ENCODE measurements around the gene ZNF804A.
A peak's percentile ranks its signal among the peaks of the same experiment; 100 is the strongest.

Gene ZNF804A

DNA sequence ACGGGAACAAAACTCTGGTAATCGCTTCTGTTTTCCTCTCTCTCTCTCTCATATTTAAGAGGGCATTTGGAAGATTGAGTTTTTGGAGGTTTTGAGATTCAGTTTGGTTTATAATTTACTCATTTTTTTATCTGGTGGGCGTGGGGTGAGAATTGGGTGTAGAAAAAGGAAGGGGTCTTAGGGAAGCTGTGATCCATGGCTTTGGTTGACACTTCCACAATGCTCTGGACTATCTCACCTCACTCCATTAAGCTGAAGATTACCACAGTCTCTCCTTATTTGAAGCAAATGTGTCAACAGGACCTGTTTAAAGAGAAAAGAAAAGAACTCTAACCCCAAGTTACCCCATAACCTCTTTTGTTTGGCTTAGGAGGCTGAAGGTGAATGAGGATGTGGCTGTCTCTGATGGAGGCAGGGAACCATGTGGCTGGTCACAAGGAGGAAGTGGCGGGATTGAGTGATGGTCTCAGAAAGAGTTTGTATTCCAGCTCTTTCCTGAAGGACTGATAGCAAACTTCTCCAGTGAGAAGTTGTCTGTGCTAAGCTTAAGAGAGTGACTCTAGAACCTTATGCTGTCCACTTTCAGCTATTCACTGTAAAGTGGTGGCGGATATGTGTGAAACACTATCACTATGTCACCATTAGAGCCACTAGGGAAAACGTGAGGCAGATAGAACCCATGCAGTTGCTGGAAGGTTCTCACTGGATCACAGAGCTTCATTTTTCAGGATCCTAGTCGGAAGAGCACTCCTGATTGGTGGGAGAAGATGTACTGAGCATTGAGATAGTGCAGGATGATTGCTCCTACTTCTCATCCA is 934 bp downstream of the ZNF804A start:
- DNase-seq (ENCODE audit: insufficient read length, low spot score), result no peak
- FAIRE-seq, result no peak
- TF ChIP-seq PAX5 (IDR thresholded peaks at IDR 0.05; ENCODE audit: insufficient read depth, low read length, severe bottlenecking), result no peak
- no peak for TF ChIP-seq POLR2A (IDR thresholded peaks at IDR 0.05; ENCODE audit: low read depth, low read length)
- no peak for TF ChIP-seq POLR2AphosphoS5 (IDR thresholded peaks at IDR 0.05; ENCODE audit: low read depth, low read length)
- peak; percentile 75 for TF ChIP-seq SPI1 (IDR thresholded peaks at IDR 0.05; ENCODE audit: low read depth, low read length)
- no peak for TF ChIP-seq POU2F2 (IDR thresholded peaks at IDR 0.05; ENCODE audit: low read depth, low read length)
- no peak for TF ChIP-seq TAF1 (IDR thresholded peaks at IDR 0.05; ENCODE audit: low read depth, low read length)

DNA sequence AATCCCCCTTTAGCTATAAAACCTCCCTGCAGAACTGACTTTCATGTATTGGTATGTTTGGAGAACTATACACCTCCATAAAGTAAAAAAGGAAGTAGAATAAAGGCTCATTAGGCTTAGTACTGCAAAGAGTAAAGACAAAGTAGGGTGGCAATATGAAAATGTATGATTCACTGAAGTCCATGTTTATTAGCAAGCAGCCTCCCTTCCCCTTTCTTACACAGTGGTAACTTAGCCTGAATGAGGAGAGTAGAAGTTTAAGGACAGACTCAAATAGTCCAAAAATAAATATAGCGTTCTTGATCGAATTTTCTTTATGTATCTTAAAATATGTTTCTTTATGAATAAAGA is 1.5 kb downstream of the ZNF804A start:
- DNase-seq (ENCODE audit: insufficient read length, low spot score) (no peak), FAIRE-seq (no peak)
- TF ChIP-seq PAX5 (IDR thresholded peaks at IDR 0.05; ENCODE audit: insufficient read depth, low read length, severe bottlenecking) (no peak), SPI1 (IDR thresholded peaks at IDR 0.05; ENCODE audit: low read depth, low read length) (peak; percentile 41; the same call in 1 of the 2 replicates), TAF1 (IDR thresholded peaks at IDR 0.05; ENCODE audit: low read depth, low read length) (no peak), POLR2AphosphoS5 (IDR thresholded peaks at IDR 0.05; ENCODE audit: low read depth, low read length) (no peak), POU2F2 (IDR thresholded peaks at IDR 0.05; ENCODE audit: low read depth, low read length) (no peak), POLR2A (IDR thresholded peaks at IDR 0.05; ENCODE audit: low read depth, low read length) (no peak)

DNA sequence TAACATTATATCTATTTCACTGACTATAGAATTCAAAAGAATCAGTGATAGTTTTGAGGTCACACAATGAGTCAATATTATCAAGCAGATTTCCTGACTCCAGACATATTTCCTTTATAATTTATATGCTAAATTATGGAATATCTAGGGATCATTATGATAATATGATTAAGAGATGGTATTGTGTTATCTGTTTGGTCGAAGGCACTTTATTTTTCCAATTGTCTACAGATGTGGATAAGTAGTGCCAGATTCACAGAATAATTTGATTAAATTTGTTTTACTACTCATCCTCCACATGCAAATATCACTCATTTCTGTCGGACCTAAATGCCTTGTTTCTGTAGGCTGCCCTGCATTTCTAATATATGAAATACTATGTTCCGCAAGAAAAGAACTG is 4.4 kb downstream of the ZNF804A start:
- DNase-seq (ENCODE audit: insufficient read length, low spot score), result no peak
- no peak for FAIRE-seq
- TF ChIP-seq POLR2AphosphoS5 (IDR thresholded peaks at IDR 0.05; ENCODE audit: low read depth, low read length) (no peak), POU2F2 (IDR thresholded peaks at IDR 0.05; ENCODE audit: low read depth, low read length) (no peak), PAX5 (IDR thresholded peaks at IDR 0.05; ENCODE audit: insufficient read depth, low read length, severe bottlenecking) (no peak), POLR2A (IDR thresholded peaks at IDR 0.05; ENCODE audit: low read depth, low read length) (no peak), TAF1 (IDR thresholded peaks at IDR 0.05; ENCODE audit: low read depth, low read length) (no peak), SPI1 (IDR thresholded peaks at IDR 0.05; ENCODE audit: low read depth, low read length) (no peak)

DNA sequence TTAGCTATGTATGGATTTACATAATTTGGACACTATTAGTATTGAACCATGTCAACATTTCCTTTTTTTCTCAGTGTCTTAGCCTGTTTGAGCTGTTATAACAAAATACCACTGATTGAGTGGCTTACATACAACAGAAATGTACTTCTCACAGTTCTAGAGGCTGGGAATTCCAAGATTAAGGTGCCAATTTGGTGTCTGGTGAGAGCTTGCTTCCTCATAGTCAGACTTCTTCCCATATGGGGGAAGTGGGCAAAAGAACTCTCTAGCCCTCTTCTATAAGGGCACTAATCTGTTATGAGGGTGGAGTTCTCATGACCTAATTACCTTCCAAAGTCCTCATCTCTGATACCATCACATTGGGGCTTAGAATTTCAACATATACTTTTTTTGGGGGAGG is 12.6 kb downstream of the ZNF804A start:
- DNase-seq (ENCODE audit: insufficient read length, low spot score), result no peak
- TF ChIP-seq POU2F2 (IDR thresholded peaks at IDR 0.05; ENCODE audit: low read depth, low read length) (no peak), POLR2AphosphoS5 (IDR thresholded peaks at IDR 0.05; ENCODE audit: low read depth, low read length) (no peak), SPI1 (IDR thresholded peaks at IDR 0.05; ENCODE audit: low read depth, low read length) (no peak), PAX5 (IDR thresholded peaks at IDR 0.05; ENCODE audit: insufficient read depth, low read length, severe bottlenecking) (no peak), POLR2A (IDR thresholded peaks at IDR 0.05; ENCODE audit: low read depth, low read length) (no peak)
- no peak for FAIRE-seq

DNA sequence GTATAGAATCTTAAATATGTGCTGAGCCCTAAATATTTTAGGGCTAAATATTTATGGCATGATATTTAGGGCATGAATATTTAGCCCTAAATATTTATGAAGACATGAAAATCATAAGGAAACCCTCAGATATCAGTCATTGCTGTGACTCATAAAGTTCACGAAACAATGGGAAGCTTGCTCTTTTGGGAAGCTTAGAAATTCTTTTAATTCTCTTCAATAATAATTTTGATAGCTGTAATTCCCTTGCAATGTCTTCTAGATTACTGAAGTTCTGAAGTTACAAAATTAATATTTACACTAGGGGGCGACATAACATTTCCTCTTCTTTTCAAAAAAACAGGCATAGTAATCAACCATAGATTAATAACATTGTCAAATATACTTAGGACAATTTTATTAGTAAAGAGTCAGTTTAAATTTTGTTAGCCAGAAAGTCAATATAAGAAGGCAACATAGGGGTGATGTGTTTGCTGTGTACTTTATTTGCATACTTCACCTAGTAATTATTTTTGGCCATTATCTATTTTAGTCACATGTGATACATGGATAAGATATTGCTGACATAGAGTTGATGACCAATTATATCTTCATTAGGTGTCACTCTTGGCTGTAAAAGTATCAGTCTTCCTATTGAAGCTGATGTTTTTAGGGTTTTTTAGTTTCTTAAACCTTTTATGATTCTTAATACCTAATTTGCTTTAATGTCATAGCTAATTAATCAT is 13.2 kb downstream of the ZNF804A start:
- TF ChIP-seq POLR2A (IDR thresholded peaks at IDR 0.05; ENCODE audit: low read depth, low read length) (no peak), TAF1 (IDR thresholded peaks at IDR 0.05; ENCODE audit: low read depth, low read length) (no peak), SPI1 (IDR thresholded peaks at IDR 0.05; ENCODE audit: low read depth, low read length) (no peak), POU2F2 (IDR thresholded peaks at IDR 0.05; ENCODE audit: low read depth, low read length) (no peak), POLR2AphosphoS5 (IDR thresholded peaks at IDR 0.05; ENCODE audit: low read depth, low read length) (no peak), PAX5 (IDR thresholded peaks at IDR 0.05; ENCODE audit: insufficient read depth, low read length, severe bottlenecking) (no peak)
- no peak for DNase-seq (ENCODE audit: insufficient read length, low spot score)
- FAIRE-seq, result no peak

DNA sequence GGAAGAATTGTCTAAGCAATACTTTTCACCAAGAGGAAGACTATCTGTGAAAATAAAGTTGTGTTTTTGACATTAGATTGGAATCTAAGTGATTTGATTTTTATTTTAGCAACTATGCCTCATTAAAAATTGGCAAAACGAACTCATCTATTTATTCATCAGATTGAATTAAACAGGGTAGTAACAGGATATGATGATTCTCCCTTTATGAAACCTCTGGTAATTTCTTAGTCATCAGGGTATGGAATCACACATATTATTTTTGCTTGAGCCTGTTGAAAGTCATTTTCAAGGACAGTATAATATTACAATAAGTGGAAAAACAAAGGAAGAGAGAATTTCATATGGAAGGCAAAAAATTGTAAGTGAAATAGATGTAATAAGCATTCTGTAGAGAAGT is 22.0 kb downstream of the ZNF804A start:
- DNase-seq (ENCODE audit: insufficient read length, low spot score) (no peak), FAIRE-seq (no peak)
- TF ChIP-seq POLR2AphosphoS5 (IDR thresholded peaks at IDR 0.05; ENCODE audit: low read depth, low read length) (no peak), PAX5 (IDR thresholded peaks at IDR 0.05; ENCODE audit: insufficient read depth, low read length, severe bottlenecking) (no peak), POU2F2 (IDR thresholded peaks at IDR 0.05; ENCODE audit: low read depth, low read length) (no peak), SPI1 (IDR thresholded peaks at IDR 0.05; ENCODE audit: low read depth, low read length) (no peak), POLR2A (IDR thresholded peaks at IDR 0.05; ENCODE audit: low read depth, low read length) (no peak), TAF1 (IDR thresholded peaks at IDR 0.05; ENCODE audit: low read depth, low read length) (no peak)

DNA sequence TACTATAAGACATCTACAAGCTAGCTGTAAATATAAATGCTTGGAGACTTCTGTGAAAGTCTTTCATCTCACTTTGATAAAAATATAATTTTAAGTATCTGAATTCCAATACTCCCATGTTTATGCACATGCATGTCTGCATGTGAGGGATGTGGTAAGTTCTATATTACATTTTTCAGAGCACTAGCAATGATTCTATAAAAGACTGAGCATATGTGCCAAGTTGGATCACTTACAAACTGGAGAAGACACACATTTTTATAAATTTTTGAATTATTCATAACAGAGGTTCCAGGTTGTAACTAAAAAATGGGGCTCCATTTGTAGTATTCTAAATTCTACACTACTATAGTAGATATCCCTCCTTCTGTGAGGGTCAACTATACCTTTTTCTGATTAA is 26.0 kb downstream of the ZNF804A start:
- no peak for TF ChIP-seq SPI1 (IDR thresholded peaks at IDR 0.05; ENCODE audit: low read depth, low read length)
- no peak for TF ChIP-seq POLR2A (IDR thresholded peaks at IDR 0.05; ENCODE audit: low read depth, low read length)
- TF ChIP-seq POU2F2 (IDR thresholded peaks at IDR 0.05; ENCODE audit: low read depth, low read length), result no peak
- FAIRE-seq (no peak), DNase-seq (ENCODE audit: insufficient read length, low spot score) (no peak)

DNA sequence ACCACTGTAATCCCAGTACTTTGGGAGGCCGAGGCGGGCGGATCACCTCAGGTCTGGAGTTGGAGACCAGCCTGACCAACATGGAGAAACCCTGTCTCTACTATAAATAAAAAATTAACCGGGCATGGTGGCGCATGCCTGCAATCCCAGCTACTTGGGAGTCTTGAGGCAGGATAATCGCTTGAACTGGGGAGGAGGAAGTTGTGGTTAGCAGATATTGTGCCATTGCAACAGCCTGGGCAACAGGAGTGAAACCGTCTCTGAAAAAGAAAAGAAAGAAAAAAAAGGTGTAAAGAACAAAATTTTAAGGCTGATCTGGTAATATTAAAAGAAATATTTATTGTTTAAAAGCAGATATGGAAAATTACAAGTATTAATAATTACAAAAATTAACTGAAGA is 29.7 kb downstream of the ZNF804A start:
- no peak for FAIRE-seq
- DNase-seq (ENCODE audit: insufficient read length, low spot score), result no peak
- TF ChIP-seq POLR2A (IDR thresholded peaks at IDR 0.05; ENCODE audit: low read depth, low read length) (no peak), POU2F2 (IDR thresholded peaks at IDR 0.05; ENCODE audit: low read depth, low read length) (no peak), POLR2AphosphoS5 (IDR thresholded peaks at IDR 0.05; ENCODE audit: low read depth, low read length) (no peak), PAX5 (IDR thresholded peaks at IDR 0.05; ENCODE audit: insufficient read depth, low read length, severe bottlenecking) (no peak), SPI1 (IDR thresholded peaks at IDR 0.05; ENCODE audit: low read depth, low read length) (no peak), TAF1 (IDR thresholded peaks at IDR 0.05; ENCODE audit: low read depth, low read length) (no peak)

DNA sequence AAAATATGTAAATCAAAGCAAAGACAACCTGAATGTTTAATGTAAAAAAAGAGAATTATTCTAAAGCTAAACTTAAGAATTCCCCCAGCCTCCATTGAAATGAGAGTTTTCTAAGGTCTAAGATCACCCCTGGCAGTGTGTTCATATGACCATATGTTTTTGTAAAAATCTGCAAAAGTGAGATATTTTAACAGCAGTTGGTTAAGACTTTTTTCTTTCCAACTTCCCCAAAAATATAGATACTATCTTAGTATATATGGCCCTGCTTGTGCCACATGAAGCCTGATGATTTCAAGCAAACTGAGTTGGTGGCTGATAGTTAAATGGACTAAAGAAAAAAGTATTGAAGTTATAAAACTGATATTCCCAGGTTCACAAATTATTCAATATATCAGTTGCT is 35.4 kb downstream of the ZNF804A start:
- no peak for FAIRE-seq
- DNase-seq (ENCODE audit: insufficient read length, low spot score), result no peak
- TF ChIP-seq POLR2A (IDR thresholded peaks at IDR 0.05; ENCODE audit: low read depth, low read length) (no peak), POU2F2 (IDR thresholded peaks at IDR 0.05; ENCODE audit: low read depth, low read length) (no peak), POLR2AphosphoS5 (IDR thresholded peaks at IDR 0.05; ENCODE audit: low read depth, low read length) (no peak), TAF1 (IDR thresholded peaks at IDR 0.05; ENCODE audit: low read depth, low read length) (no peak), PAX5 (IDR thresholded peaks at IDR 0.05; ENCODE audit: insufficient read depth, low read length, severe bottlenecking) (no peak)

Data from GM12891 (cell line).